HG02973 (cell line): ENCODE measurements around the gene METTL2B.
"Not testable (repeated sequence)": the region's sequence is repeated elsewhere in the genome, so short reads cannot be mapped to it uniquely, and the experiment has no call there.

Experiments
- ATAC-seq: cut with Tn5 transposase; IDR thresholded peaks from one replicate; pipeline ENCODE4 v1.9.1; 2021; ENCODE audit warnings: moderate library complexity; ENCODE audit not compliant: unreplicated experiment

Gene METTL2B

DNA sequence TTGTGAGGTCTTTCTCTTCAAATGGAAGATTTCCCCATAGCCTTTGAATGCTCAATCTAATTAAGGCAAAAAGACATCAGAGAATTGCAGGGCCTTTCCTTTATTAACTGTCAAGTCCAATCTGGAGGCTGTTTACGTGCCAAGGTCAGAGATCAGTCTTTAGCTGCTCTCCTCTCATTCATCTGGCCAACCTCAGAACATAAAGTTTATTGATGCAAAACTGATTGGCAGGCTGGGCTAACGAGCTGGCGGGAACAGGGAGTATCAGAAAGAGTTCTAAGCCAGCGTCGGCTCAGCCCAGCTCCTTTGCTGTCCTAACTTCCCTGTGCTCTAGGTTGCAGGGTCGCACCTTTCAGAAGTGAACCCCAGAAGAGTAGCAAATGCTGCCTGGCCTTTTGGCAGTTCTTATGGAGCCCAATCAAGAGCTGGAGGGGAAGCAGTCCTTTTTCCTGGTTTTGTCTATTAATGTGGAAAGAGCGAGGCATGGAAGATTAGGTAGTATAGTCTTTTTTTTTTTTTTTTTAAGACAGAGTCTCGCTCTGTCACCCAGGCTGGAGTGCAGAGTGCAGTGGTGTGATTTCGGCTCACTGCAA is 47.5 kb downstream of the METTL2B start:
- ATAC-seq, result not testable (repeated sequence)

DNA sequence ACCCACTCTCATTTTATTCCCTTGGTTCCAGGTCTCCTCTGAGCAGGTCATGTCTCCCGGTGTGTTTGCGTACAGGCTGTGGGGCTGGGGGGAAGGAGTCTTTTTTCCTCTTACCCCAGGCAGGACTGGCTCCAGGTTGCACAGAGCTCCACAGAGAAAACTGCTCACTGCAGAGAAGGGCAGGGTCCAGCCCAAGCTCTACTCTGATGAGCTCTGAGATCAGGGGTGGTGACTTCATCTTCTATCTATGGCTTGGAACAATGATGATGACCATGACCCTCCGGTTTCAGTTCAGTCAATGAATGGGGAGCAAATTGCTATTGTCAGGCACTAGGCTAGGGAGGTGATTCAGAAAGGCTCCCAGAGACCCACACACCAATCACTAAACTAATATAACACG is 49.0 kb downstream of the METTL2B start:
- ATAC-seq, result not testable (repeated sequence)

DNA sequence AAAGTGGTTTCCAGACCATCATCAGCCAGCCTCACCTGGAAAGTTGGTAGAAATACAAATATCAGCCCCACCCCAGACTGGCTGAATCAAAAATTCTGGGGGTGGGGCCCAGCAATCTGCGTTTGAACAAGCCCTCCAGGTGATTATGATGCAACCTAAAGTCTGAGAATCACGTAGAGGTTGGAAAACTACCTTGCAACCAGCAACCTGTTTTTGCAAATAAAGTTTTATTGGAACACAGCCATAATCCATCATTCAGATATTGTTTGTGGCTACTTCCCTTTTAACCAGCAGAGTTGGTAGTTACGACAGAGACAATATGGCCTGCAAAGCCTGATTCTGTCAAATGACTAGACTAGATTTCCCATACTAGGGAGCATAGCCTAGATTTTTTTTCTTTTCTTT is 49.5 kb downstream of the METTL2B start:
- not testable (repeated sequence) for ATAC-seq

DNA sequence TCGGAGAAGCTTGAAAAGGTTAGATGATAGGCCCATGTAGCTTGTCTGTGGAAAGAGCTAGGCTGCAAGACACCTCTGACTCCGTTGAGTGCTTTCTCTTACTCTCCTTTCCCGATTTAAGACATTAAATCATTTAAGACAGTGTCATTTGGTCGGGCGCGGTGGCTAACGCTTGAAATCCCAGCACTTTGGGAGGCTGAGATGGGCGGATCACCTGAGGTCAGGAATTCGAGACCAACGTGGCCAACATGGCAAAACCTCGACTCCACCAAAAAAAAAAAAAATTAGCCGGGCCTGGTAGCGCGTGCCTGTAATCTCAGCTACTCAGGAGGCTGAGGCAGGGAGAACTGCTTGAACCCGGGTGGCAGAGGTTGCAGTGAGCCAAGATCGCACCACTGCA is 52.6 kb downstream of the METTL2B start:
- not testable (repeated sequence) for ATAC-seq

DNA sequence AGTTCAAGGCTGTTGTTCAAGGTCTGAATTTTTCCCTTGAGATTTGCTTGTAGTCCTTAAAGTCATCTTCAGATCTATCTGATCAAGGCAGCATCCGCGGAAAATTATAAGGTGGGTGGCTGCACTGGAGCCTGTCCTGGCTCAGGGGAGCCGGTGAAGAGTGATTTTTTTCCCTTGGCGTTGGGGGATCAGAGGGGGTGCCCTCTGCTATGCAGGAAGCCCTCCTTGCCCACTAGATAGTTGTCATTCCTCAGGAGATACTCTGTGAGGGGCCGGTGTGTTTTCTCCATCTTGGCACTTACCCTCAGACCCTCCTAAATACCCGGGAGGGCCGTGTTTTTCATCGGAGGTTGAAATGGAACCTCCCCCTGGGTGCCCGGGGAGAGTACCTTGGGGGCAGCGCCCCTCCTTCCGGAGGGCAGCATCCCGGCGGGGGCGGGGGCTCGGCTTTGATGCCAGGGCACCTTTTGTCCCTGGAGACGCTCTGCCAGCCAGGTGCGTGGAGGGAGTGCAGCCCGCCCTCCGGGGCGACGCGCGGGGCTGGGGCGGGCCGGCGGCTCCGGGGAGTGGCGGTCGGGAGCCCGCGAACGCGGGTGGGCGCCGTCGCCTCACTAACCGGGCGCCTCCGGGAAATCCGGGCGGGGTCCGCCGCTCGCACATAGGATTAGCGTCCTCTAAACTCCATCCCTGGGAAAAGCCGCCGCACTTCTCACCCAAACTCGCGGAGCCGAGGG is 53.7 kb downstream of the METTL2B start:
- peak; percentile 4 for ATAC-seq

DNA sequence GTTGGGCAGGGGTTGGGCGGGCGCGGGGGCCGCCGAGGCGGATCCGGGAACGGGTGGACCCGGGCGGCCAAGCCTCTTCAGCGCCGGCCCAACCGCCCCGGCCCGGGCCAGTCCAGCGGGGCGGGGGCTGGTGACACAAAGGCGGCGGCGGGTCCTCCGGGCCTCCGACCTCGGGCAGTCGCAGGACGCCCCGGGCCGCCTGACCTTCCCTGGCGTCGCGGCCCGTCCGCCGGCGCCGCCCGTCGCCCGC is 54.2 kb downstream of the METTL2B start:
- no peak for ATAC-seq

DNA sequence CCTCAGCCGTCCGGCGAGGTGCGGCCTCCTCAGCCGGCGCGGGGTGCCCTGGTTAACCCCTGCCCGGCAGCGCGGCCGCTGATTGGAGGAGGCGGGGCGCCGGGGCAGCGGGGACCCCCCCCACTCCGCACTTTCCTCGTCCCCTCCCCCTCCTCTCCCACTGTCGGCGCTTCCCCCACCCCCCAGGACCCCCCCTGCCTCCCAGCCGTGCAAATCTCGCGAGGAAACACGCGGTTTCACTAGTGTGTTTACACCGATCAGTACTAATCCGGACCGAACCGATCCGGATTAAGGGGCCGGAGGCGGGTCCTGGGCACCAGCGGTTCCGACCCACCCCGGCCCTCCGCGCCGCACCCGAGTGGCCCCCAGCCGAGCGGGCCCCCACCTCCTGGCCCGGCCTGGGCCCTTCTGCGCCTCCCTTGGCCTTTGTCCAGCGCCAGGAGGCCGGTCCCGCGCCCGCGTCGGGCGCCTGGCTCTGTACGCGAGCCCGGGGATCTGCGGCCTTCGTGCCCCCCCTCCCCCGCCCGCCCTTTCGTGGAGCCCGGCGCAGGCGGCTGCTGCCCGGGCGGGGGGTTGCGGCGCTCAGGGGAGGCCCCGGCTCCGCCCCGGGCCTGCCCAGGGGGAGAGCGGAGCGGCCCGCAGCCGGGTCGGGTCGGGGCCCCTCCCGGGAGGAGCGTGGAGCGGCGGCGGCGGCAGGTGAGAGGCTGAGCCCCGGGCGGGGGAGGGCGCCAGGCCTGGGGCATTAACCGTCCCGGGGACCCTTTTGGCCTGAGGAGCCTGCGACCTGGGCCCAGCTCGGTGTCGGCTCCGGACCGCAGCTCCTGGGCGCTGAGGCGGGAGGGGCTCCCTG is 54.8 kb downstream of the METTL2B start:
- peak; percentile 57 for ATAC-seq

DNA sequence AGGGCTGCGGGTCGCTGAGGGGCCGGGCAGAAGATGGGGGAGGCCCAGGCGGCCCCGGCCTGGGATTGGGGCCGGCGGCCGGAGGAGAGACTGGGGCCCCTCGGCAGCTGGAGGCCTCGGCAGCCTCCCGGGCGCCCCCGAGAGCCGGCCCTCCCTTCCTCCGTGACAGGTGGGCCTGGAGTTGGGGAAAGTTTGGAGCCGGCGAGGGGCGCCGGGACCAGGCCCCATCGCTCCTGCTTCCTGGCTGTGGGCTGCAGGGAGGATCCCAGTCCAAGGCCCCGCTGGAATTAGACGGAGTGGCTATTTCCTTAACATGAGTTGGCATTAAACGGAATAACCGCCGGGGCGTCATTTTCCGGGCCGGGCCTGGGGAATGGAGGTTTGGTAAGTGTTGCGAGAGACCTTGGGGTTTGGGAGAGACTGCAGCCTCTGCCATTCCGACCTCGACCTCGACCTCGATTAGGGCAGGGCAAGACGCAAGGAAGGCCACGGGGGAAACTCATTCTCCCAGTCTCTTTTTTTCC is 55.5 kb downstream of the METTL2B start:
- ATAC-seq, result peak; percentile 19

DNA sequence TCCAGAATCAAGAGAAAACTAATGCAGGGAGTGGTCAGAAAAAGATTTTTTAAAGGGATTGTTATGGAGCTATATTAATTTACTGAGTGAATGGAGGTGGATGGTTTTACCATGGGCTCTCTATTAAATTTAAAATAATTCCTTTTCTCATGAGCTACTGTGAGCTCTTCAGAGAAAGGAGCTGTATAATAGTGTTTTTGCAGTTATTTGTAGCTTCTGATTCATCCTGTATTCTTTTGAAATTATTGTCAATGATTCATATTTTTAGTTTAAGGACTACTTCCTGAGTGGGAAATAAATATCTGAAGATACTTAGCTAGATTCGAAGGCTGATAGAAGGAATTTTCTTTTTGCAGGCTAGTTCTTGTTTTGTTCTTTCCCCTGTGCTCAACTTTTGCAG is 56.4 kb downstream of the METTL2B start:
- not testable (repeated sequence) for ATAC-seq

DNA sequence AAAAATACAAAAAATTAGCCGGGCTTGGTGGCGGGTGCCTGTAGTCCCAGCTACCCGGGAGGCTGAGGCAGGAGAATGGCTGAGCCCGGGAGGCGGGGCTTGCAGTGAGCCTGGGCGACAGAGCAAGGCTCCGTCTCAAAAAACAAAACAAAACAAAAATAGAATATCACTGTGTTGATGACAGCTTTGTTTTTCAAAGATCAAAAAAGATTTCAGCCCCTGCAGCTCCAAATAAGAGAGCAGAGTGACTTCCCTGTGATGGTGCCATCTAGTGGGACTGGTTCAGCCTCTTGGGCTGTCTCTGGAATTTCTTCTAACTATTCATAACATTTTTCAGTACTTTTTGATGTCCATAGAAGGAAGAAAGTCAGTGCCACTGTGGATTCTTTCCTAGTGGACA is 60.9 kb downstream of the METTL2B start:
- not testable (repeated sequence) for ATAC-seq

DNA sequence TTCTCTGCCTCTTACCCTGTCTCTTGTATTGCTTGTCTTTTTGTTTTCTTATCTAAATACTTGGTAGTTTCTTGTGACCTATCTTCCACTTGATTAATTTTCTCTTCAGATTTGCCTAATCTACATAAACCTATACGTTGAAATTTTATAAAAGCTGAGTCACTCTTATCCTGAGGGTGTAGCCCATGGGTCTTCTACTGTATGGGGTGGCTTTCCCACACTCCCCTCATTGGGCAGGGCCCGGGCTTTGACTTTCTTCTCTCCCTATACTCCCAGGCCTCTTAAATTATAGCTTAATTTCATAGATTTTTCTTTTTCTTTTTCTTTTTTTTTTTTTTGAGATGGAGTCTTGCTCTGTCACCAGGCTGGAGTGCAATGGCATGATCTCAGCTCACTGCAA is 66.0 kb downstream of the METTL2B start:
- ATAC-seq, result not testable (repeated sequence)

DNA sequence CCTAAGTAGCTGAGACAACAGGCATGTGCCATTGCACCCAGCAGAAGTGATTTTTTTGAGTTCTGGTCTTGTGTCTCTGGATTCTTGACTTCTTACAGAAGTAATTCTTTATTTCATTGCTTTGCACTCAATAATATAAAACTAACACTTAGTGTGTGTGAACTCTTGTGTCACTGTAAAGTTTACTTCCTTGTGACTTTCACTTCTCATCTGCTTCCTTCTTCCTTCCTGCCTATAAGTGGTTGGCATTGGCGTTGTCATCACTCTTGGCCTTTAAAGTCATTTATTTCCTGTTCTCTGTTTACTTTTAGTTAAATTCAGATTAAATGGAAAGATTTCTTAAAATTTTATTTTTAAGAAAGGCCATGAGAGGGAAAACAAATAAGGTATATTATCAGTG is 66.8 kb downstream of the METTL2B start:
- not testable (repeated sequence) for ATAC-seq

DNA sequence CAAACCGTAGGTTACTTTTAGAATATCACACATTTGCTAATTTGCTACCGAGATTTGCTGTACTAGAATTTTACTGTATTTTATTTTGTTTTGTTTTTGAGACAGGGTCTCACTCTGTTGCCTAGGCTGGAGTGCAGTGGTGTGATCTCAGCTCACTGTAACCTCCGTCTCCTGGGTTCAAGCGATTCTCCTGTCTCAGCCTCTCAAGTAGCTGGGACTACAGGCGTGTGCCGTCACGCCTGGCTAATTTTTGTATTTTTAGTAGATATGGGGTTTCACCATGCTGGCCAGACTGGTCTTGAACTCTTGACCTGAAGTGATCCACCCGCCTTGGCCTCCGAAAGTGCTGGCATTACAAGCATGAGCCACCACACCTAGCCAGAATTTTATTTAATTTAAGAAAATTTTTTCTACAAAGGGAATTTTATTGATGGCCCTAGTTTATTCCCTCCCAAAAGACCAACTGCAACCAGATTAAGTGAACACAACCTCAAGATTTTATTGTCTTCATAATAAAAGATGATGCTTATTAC is 69.8 kb downstream of the METTL2B start:
- ATAC-seq, result not testable (repeated sequence)

DNA sequence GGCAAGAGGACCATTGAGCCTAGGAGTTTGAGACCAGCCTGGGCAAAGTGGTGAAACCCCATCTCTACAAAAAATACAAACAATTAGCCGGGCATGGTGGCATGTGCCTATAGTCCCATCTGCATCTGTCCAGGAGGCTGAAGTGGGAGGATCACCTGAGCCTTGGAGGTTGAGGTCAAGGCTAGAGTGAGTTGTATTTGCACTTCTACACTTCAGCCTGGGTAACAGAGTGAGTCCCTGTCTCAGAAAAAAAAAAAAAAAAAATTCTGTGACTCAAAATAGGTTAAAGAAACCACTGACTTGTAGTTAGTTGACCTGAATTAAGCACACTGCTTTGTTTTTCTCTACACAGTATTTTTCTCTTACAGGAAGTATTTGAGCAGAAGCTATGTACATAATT is 74.4 kb downstream of the METTL2B start:
- no peak for ATAC-seq

DNA sequence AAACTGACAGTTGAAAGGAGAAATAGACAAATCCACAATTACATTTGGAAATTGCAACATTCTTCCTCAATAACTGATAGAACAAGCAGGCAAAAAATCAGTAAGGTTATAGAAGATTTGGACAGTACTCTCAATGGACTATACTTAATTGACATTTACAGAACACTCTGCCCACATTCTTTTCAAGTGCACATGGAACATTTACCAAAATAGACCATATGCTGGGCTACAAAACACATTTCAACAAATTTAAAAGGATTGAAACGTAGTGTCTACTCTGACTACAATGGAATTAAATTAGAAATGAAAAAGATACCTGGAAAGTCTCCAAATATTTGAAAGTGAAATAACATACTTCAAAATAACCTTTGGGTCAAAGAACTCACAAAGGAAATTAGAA is 77.8 kb downstream of the METTL2B start:
- not testable (repeated sequence) for ATAC-seq
